Pons (tissue), 1 donor: ENCODE data around the gene XCR1.
"Not testable (repeated sequence)": the region's sequence is repeated elsewhere in the genome, so short reads cannot be mapped to it uniquely, and the experiment has no call there.

ENCODE experiments used
- DNase-seq: peaks from one replicate; pipeline ENCODE4 v3.0.0-alpha.2; 2016; ENCODE audit warnings: low spot score

The XCR1 gene

DNA sequence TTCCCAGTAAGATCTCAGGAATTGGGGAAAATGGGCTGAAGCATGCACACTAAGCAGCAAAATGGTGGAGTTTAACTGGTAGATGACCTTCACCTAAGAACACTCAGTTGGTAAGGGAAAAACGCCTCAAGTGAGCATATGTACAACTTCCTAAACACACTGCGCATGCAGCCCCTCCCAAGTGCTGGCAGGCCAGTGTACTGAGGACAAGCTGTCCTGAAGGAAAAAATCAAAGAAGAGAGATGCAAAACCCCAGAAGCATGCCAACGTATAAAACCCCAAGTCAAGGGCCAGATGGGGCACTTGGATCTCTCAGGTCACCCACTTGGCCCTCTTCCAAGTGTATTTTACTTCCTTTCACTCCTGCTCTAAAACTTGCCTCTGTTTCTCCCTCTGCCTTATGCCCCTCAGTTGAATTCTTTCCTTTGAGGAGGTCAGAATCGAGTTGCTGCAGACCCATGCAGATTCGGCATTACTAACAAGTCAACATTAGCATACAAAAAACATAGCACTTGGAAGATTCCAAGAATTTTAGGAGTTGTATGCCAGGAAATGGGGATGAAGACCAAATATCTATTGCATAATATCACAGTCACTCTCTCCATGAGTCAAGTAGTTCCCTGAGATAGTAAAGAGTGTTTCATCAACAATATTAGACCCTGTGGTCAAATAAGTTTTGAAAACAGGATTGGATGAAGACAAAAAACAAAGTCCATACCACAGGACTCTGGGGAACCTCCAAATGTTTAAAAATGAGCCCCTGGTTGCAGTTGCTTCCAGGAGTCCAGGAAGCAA is 20.8 kb downstream of the XCR1 start:
- no peak for DNase-seq

GRCh38 chr3:46003706-46004105 is 23.6 kb downstream of the XCR1 start:
- DNase-seq, result not testable (repeated sequence)

DNA sequence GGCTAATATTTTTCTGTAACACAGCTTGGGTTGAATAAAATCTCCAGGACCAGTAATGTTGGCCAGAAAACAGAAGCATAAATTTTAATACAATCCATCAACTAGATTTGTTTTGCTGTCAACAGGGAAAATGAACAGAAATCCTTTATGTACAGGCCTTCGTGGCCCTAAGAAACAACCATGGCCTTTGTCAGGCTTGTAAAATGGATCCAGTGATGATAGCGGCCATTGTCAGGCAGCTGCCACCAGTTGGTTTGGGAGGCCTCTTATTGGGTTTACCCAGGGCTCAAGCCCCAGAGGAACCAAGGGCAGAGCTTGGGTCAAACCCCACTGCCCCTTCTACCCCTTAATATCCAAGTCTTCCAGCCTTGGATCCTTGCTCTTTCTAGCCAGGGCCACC is 26.1 kb downstream of the XCR1 start:
- DNase-seq, result peak; percentile 80

- DNase-seq, result no peak
These were observed 29.3 kb downstream of the XCR1 start for GRCh38 chr3:45997942-45998341.

GRCh38 chr3:45997499-45997898 is 29.8 kb downstream of the XCR1 start:
- DNase-seq, result not testable (repeated sequence)

GRCh38 chr3:45995236-45996192 is 31.8 kb downstream of the XCR1 start, which contains the start of gene FYCO1:
FYCO1 (minus strand) TSS chr3:45995824; CDS start chr3:45984910, 10,914 bp downstream.
- DNase-seq, result peak; percentile 74

DNA sequence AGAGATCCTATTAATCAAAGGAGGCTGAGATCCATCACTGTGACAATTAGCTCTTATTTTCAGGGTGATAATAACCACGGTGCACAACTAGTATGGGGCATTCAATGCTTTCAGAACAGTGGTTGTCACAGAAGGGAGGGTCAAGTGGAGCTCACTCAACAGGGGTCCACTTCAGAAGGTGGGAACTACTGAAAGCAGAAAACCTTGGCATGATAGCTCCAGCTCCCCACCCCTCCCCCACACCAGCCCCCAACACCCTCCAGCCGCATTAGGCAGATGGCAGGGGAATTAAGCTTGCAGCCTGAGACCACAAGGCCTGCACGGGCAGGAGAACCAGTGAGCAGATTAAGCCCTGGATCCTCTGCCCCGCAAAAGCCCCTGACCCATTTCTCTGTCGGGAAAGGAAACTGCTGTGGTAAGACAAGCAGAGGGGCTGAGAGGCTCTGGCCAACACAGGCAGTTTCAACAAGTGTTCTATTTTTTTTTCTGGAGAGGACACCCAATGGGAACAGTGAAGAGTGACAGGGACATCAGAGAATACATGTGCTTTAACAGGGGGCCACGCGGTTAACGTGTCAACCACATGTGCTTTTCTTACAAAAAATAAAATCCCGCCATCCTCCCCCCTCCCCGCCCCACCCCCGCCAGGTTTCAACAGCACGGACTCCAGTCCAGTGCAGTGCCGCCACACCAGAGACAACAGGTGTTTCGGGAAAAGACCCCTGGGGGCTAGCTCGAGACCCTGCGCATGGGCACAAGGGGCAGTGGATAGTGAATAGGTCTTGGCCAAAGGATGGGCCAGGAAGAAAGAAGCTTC is 32.7 kb downstream of the XCR1 start:
- DNase-seq, result no peak

DNA sequence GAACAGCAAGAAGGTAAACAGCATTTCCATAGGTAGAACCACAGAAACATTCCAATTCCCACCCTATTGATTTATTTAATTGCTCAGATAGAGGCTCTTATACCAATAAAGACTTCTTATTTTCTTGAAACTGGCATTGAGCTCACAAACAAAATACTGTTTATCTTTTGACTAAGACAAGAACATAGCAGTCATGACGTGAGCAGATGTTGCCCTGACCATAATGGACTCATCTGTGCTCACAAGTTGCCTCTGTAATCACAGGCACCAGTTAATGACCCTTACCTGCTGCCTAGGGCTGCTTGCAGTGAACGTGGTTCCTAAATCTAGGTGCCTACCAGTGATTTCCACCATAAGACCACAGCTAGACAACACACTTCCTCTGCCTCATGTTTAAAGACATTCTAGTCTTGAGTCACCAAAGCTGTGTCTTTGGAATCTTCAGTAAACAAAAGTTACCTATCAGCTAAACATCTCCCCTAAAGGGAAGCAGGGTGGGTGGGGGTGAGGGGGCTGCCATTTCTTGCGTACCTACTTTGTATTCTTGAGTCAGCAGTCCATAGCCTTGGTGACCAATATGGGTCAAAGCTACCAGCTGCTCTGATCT is 33.8 kb downstream of the XCR1 start:
- no peak for DNase-seq

GRCh38 chr3:45992821-45993221 is 34.5 kb downstream of the XCR1 start:
- no peak for DNase-seq

- no peak for DNase-seq
These were observed 35.1 kb downstream of the XCR1 start for GRCh38 chr3:45992133-45992729.

DNA sequence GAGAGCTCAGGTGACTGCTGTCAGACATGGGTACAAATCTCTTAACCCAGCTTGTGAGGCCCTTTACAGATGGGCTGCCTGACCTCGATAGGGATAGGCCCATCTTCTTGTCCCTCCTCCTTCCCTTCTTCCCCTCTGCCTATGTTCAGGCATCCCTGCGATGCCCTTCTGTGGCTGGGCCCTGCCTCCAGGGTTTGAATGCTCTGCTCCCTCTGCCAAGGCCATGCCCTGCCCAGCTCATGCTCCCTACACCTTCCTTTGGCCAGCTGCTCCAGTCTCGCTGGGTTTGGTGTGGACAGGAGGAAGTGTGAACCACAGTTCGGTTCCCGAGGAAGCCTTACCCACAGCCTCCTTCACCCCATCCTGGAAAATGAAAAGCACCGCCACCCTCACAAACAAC is 35.9 kb downstream of the XCR1 start:
- no peak for DNase-seq

- DNase-seq, result no peak
These were observed 37.1 kb downstream of the XCR1 start for GRCh38 chr3:45990181-45990580.

DNA sequence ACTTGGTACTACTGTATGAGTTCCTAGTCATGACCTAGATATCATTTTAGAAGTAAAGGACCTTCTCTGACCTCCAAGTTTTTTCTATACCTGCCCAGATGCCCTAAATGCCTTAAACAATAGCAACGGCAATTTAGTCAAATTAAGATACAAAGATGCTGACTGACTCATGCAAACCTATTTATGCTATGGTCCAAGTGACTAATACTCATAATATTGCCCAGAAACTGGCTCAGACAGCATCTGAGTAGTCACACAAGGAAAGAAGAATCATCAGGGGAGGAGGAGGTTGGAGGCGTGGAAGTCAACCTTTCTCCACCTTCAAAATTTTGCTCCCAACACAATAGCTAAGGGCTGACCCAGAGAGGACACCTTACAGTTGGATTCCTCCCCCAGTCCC is 38.5 kb downstream of the XCR1 start:
- DNase-seq, result no peak

DNA sequence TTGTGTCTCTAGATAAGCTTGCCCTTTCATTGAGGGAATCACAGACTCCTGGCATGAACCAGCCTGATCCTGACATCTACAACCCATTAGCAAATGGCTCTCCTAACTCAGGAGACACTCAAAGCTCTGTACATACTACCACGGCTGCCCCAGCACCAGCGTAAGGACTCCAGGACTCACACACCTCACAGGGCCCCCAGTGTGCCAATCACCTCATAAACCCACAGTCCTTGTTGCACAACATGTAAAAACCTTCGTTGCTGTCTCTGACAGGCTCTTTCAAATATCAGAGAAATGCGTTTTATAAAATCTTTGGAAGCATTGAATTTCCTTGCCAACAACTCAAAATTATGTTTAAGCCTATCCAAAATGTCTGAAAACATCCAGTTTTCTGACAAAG is 38.9 kb downstream of the XCR1 start:
- DNase-seq, result no peak

- peak; percentile 90 for DNase-seq
These were observed 39.7 kb downstream of the XCR1 start for GRCh38 chr3:45987368-45988291.

- no peak for DNase-seq
These were observed 40.8 kb downstream of the XCR1 start for GRCh38 chr3:45986303-45986982.

GRCh38 chr3:45985532-45986302 is 41.6 kb downstream of the XCR1 start:
- DNase-seq, result no peak
